Sigmoid colon (tissue), 4 donors: Measurements from ENCODE around the gene TBC1D2B.

Experiments
- POLR2A ChIP-seq, 2 donors: fragments of 450-650 bp; IDR thresholded peaks; one replicate each; pipeline ENCODE4 v1.6.1; 2016; ENCODE audit warnings: antibody characterized with exemption in 2 of 2, mild to moderate bottlenecking in 2 of 2, moderate library complexity in 2 of 2
- POLR2AphosphoS5 ChIP-seq, 4 donors: sonication (generic); formaldehyde crosslinking; IDR thresholded peaks; one replicate each; pipeline ENCODE4 v1.6.1; 2017; ENCODE audit warnings: antibody characterized with exemption in 4 of 4

- TF ChIP-seq POLR2A (IDR thresholded peaks at IDR 0.05) (no peak), POLR2AphosphoS5 (IDR thresholded peaks at IDR 0.05) (no peak)
Observed at GRCh38 chr15:77981281-77982126, 96.0 kb downstream of the TBC1D2B start.
